ENCODE results near the gene BMPR2. TPM values are rescaled to one million over a fixed set of nuclear protein-coding genes. Genes with fewer than 3 reads are reported as not detected.

The BMPR2 gene
- total RNA-seq, 1 donor from 2014 or later, result 88.9 TPM

DNA sequence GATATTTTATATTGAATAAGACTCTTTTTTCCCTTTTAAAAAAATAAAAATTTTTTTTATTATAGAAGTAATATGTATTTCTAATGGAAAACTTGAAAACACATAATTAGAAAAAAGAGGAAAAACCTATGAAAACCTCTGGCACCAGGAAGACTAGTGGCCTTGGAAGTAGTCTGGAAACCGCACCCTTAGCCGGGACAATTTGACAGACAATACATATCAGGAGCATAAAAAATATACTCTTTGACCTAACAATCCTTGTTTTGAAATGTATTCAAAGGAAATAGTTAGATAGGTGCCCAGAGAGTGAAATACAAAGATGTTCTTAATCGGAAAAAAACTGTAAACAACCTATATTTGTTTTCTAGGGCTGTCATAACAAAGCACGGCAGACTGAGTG, 223.8 kb downstream of the BMPR2 start:
- no peak for DNase-seq (ENCODE audit: low spot score)
- no peaks in the 10 kb centered on the region for H3K4me1 Mint-ChIP-seq (ENCODE audit: unreplicated experiment)
- no peaks in the 10 kb centered on the region for H3K9me3 Mint-ChIP-seq (ENCODE audit: unreplicated experiment)
- H3K27ac Mint-ChIP-seq (ENCODE audit: unreplicated experiment), result no peak overlapping the region
- TF ChIP-seq, protein P1, sequence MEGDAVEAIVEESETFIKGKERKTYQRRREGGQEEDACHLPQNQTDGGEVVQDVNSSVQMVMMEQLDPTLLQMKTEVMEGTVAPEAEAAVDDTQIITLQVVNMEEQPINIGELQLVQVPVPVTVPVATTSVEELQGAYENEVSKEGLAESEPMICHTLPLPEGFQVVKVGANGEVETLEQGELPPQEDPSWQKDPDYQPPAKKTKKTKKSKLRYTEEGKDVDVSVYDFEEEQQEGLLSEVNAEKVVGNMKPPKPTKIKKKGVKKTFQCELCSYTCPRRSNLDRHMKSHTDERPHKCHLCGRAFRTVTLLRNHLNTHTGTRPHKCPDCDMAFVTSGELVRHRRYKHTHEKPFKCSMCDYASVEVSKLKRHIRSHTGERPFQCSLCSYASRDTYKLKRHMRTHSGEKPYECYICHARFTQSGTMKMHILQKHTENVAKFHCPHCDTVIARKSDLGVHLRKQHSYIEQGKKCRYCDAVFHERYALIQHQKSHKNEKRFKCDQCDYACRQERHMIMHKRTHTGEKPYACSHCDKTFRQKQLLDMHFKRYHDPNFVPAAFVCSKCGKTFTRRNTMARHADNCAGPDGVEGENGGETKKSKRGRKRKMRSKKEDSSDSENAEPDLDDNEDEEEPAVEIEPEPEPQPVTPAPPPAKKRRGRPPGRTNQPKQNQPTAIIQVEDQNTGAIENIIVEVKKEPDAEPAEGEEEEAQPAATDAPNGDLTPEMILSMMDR (IDR thresholded peaks at IDR 0.05; ENCODE audit: unreplicated experiment), result no peak
- H3K4me3 Mint-ChIP-seq (ENCODE audit: unreplicated experiment), result no peak overlapping the region
- H3K27me3 Mint-ChIP-seq (ENCODE audit: unreplicated experiment), result no peaks in the 10 kb centered on the region
- H3K36me3 Mint-ChIP-seq (ENCODE audit: low read depth, unreplicated experiment), result no peaks in the 10 kb centered on the region

GRCh38 chr2:202604699-202605098, 228.6 kb downstream of the BMPR2 start:
- TF ChIP-seq, protein P1 (IDR thresholded peaks at IDR 0.05; ENCODE audit: unreplicated experiment), result no peak
- no peaks in the 10 kb centered on the region for H3K4me1 Mint-ChIP-seq (ENCODE audit: unreplicated experiment)
- no peaks in the 10 kb centered on the region for H3K9me3 Mint-ChIP-seq (ENCODE audit: unreplicated experiment)
- no peaks in the 10 kb centered on the region for H3K36me3 Mint-ChIP-seq (ENCODE audit: low read depth, unreplicated experiment)
- no peaks in the 10 kb centered on the region for H3K27me3 Mint-ChIP-seq (ENCODE audit: unreplicated experiment)
- H3K27ac Mint-ChIP-seq (ENCODE audit: unreplicated experiment), result no peak overlapping the region
- no peak overlapping the region for H3K4me3 Mint-ChIP-seq (ENCODE audit: unreplicated experiment)
- DNase-seq (ENCODE audit: low spot score), result no peak

DNA sequence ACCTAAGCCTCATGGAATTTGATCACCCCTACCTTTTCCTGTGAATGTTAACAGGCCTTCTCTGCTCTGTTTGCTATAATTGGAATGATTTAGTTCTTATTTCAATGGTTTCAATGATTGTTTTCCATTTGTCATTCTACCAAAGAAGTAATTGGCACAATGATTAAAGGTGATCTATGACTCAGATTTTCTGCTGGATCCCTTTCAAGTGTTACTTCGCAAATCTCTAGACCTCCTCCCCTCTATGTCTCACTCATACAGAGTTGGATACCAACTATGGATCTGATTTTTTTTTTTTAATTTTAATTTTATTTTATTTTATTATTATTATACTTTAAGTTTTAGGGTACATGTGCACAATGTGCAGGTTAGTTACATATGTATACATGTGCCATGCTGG, 229.0 kb downstream of the BMPR2 start:
- DNase-seq (ENCODE audit: low spot score), result no peak
- TF ChIP-seq, protein P1 (IDR thresholded peaks at IDR 0.05; ENCODE audit: unreplicated experiment), result no peak
- Mint-ChIP-seq H3K9me3 (ENCODE audit: unreplicated experiment) (no peaks in the 10 kb centered on the region), H3K27me3 (ENCODE audit: unreplicated experiment) (no peaks in the 10 kb centered on the region), H3K27ac (ENCODE audit: unreplicated experiment) (no peak overlapping the region), H3K4me1 (ENCODE audit: unreplicated experiment) (no peaks in the 10 kb centered on the region), H3K4me3 (ENCODE audit: unreplicated experiment) (no peak overlapping the region), H3K36me3 (ENCODE audit: low read depth, unreplicated experiment) (no peaks in the 10 kb centered on the region)

DNA sequence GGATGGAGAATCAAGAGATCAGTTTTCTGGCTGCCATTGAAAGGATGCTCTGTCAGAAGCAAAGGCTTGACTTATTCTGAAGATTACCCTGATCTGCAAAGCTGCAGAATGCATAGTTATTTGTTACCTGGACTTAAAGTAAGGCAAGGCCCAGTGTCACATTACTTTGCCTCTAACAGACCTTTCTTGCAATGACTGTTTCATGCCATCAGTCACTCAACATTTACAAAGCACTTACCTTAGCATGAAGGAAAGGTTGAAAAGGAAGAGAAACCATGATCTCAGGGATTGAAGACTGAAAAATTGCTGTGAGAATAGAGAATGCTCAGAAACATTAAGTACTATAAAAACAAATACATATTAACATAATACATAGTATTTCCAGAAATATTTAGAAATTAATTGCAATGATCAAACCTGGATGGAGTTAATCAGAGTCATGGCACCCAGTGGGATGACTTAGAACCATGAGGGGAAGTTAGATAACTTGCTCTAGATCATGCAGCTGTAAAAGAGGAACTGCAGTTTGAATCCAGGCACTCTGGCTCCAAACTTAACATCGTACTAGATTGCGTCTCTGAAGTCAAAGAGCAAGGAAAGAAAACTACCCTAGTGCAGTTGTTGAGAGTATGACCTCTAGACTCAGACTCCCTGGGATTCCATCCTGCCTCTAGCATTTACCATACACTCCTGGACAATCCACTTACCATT, 232.2 kb downstream of the BMPR2 start:
- TF ChIP-seq, protein P1 (IDR thresholded peaks at IDR 0.05; ENCODE audit: unreplicated experiment), result no peak
- no peak for DNase-seq (ENCODE audit: low spot score)
- H3K4me1 Mint-ChIP-seq (ENCODE audit: unreplicated experiment), result no peaks in the 10 kb centered on the region
- H3K9me3 Mint-ChIP-seq (ENCODE audit: unreplicated experiment), result no peaks in the 10 kb centered on the region
- peaks cover 2% of the 10 kb centered on the region for H3K27me3 Mint-ChIP-seq (ENCODE audit: unreplicated experiment)
- no peaks in the 10 kb centered on the region for H3K36me3 Mint-ChIP-seq (ENCODE audit: low read depth, unreplicated experiment)
- H3K27ac Mint-ChIP-seq (ENCODE audit: unreplicated experiment), result no peak overlapping the region
- H3K4me3 Mint-ChIP-seq (ENCODE audit: unreplicated experiment), result no peak overlapping the region

DNA sequence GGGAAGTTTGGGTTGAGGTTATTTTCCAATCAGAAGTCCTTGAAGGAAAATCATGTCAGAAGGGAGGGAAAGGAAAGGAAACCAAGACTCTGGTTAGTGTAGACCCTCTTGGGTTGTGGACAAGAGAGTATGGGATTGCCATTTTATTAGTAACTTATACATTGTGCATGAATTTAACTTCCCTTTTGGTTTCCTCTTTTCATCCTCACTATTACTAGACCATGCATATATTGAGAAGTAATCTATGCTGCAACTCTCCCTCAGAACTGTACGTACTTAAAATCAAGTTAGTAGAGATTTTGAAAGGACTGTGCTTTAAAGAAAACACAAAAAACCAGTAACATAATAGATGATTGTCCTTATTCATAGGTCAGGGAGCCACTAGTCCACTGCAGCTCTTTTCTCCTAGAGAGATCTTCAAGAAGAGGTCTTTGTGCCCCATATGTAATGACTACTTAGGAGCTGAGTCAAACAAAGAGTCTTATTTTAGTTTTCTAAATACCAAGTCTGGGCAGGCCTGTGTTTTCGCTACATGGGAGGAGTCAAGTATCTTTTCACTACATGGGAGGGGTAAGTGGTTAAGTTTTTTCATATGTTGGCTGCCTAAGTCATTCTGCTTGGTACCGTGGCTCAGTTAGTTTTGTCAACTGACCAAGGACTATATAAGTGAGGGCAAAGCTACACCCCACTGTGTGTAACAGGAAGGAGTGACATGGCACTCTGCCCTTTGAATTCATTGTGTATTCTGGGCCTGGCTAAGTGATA, 233.4 kb downstream of the BMPR2 start:
- H3K9me3 Mint-ChIP-seq (ENCODE audit: unreplicated experiment), result no peaks in the 10 kb centered on the region
- H3K27me3 Mint-ChIP-seq (ENCODE audit: unreplicated experiment), result peaks cover 2% of the 10 kb centered on the region
- TF ChIP-seq, protein P1 (IDR thresholded peaks at IDR 0.05; ENCODE audit: unreplicated experiment), result no peak
- H3K4me3 Mint-ChIP-seq (ENCODE audit: unreplicated experiment), result no peak overlapping the region
- DNase-seq (ENCODE audit: low spot score), result no peak
- no peaks in the 10 kb centered on the region for H3K36me3 Mint-ChIP-seq (ENCODE audit: low read depth, unreplicated experiment)
- H3K4me1 Mint-ChIP-seq (ENCODE audit: unreplicated experiment), result no peaks in the 10 kb centered on the region
- H3K27ac Mint-ChIP-seq (ENCODE audit: unreplicated experiment), result no peak overlapping the region

All from endothelial cell (in vitro differentiated cells).